Activated T-cell treated with anti-CD3 and anti-CD28 coated beads, Interleukin-2, amount 50 U/mL, for 48 hours (primary cell): ENCODE measurements around the gene IMMT.
"Not testable (repeated sequence)": the region's sequence is repeated elsewhere in the genome, so short reads cannot be mapped to it uniquely, and the experiment has no call there.

Experiments used
- DNase-seq, 2 experiments: peaks; one replicate each; pipeline ENCODE4 v3.0.0-alpha.2; 2020

IMMT gene

GRCh38 chr2:86195055-86195807, at the start of gene IMMT:
TSS of gene IMMT (minus strand) at chr2:86195462. CDS start at chr2:86195382, 80 bp downstream.
- peak; percentile 92 to 94 for DNase-seq

- DNase-seq, result not testable (repeated sequence)
Observed at GRCh38 chr2:86244781-86245180, 49.5 kb upstream of the IMMT start.

- DNase-seq, result no peak
Observed at GRCh38 chr2:86243950-86244733, 48.9 kb upstream of the IMMT start.

- no peak for DNase-seq
Observed at GRCh38 chr2:86243272-86243671, 48.0 kb upstream of the IMMT start.

- no peak for DNase-seq
Observed at GRCh38 chr2:86241611-86242010, 46.3 kb upstream of the IMMT start.

GRCh38 chr2:86240251-86240650, 45.0 kb upstream of the IMMT start:
- DNase-seq, result no peak

- no peak for DNase-seq
Observed at GRCh38 chr2:86239745-86240144, 44.5 kb upstream of the IMMT start.

GRCh38 chr2:86239326-86239725, 44.1 kb upstream of the IMMT start:
- no peak for DNase-seq

- peak; percentile 59 to 62 for DNase-seq
Observed at GRCh38 chr2:86238354-86238753, 43.1 kb upstream of the IMMT start.

- DNase-seq, result no peak
Observed at GRCh38 chr2:86237172-86237571, 41.9 kb upstream of the IMMT start.

GRCh38 chr2:86235196-86235980, 40.1 kb upstream of the IMMT start:
- no peak for DNase-seq

GRCh38 chr2:86234563-86235131, 39.4 kb upstream of the IMMT start:
- DNase-seq, result no peak

GRCh38 chr2:86233436-86233835, 38.2 kb upstream of the IMMT start:
- DNase-seq, result no peak

- no peak for DNase-seq
Observed at GRCh38 chr2:86232910-86233309, 37.6 kb upstream of the IMMT start.

GRCh38 chr2:86232373-86232784, 37.1 kb upstream of the IMMT start:
- DNase-seq, result no peak

- no peak for DNase-seq
Observed at GRCh38 chr2:86231680-86232372, 36.6 kb upstream of the IMMT start.

GRCh38 chr2:86230961-86231360, 35.7 kb upstream of the IMMT start:
- no peak for DNase-seq

- DNase-seq, result no peak
Observed at GRCh38 chr2:86229221-86229620, 34.0 kb upstream of the IMMT start.

- not testable (repeated sequence) for DNase-seq
Observed at GRCh38 chr2:86228574-86228973, 33.3 kb upstream of the IMMT start.

- no peak for DNase-seq
Observed at GRCh38 chr2:86227685-86228084, 32.4 kb upstream of the IMMT start.

GRCh38 chr2:86226636-86227520, 31.6 kb upstream of the IMMT start:
- DNase-seq, result no peak
